Spleen (tissue), 7 donors: ENCODE measurements around the gene ANKRD13B.

ENCODE experiments used
- CTCF ChIP-seq, 11 experiments: fragments of 200-600 bp in 7 of 11; fragments of 450-650 bp in 4 of 11; sonication (generic) in 4 of 11; IDR thresholded peaks in 8 of 11; conservative IDR thresholded peaks in 3 of 11; 1 replicate in 7 of 11; 2 replicates in 4 of 11; pipeline versions ENCODE4 v1.4.0 to v1.8.0; 2016 to 2021; ENCODE audit warnings: antibody characterized with exemption in 11 of 11, inconsistent platforms in 4 of 11, mild to moderate bottlenecking in 1 of 11
- POLR2A ChIP-seq, 3 donors: fragments of 450-650 bp; IDR thresholded peaks; one replicate each; pipeline ENCODE4 v1.5.1; 2017; ENCODE audit warnings: antibody characterized with exemption in 3 of 3, mild to moderate bottlenecking in 1 of 3
- POLR2AphosphoS5 ChIP-seq, 3 donors: sonication (generic); formaldehyde crosslinking; IDR thresholded peaks; one replicate each; pipeline ENCODE4 v1.5.1; 2017; ENCODE audit warnings: antibody characterized with exemption in 3 of 3
- donor health status: DM: no; HTN: no; CAD: no; lungs with moderate emphysema.
- donor health status: DM: no; HTN: no; CAD: no.
- donor health status: DM: no; HTN: no; CAD: no.

DNA sequence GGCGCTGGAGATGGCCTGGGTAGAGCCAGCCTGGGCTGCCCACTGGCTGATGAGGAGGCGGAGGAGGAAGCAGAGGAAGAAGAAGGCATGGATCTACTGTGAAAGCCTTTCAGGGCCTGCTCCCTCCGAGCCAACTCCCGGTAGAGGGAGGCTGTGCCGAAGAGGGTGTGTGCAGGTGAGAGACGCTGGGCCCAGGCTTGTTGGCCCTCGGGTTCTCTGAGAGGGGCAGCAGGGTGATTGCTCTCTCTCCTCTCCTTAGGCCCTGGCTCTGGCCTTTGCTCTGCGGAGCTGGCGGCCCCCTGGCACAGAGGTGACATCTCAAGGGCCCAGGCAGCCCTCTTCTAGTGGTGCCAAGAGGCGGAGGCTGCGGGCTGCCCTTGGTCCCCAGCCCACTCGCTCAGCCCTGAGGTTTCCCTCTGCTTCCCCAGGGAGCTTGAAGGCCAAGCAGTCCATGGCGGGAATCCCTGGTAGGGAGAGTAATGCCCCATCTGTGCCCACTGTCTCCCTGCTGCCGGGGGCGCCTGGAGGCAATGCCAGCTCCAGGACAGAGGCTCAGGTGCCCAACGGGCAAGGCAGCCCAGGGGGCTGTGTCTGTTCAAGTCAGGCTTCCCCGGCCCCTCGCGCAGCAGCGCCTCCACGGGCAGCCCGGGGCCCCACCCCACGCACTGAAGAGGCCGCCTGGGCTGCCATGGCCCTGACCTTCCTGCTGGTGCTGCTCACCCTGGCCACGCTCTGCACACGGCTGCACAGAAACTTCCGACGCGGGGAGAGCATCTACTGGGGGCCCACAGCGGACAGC is 20.9 kb upstream of the ANKRD13B start:
- TF ChIP-seq POLR2A (IDR thresholded peaks at IDR 0.05) (no peak), CTCF (IDR thresholded peaks at IDR 0.05 in 8 of 11, conservative IDR thresholded peaks at IDR 0.05 in 3 of 11) (no peak), POLR2AphosphoS5 (IDR thresholded peaks at IDR 0.05) (no peak)
